Transverse colon (tissue), 3 donors: ENCODE results near the gene COL1A1.

ENCODE experiments used
- POLR2A ChIP-seq: fragments of 450-650 bp; IDR thresholded peaks from one replicate; pipeline ENCODE4 v1.6.1; 2016; ENCODE audit warnings: antibody characterized with exemption, mild to moderate bottlenecking, moderate library complexity
- TF ChIP-seq, protein P1 (sequence below), 5 experiments: fragments of 200-600 bp in 3 of 5; fragments of 450-650 bp in 2 of 5; sonication (generic) in 3 of 5; IDR thresholded peaks; 1 replicate in 2 of 5; 2 replicates in 3 of 5; pipeline ENCODE4 v1.5.1; 2016 to 2017; ENCODE audit warnings: antibody characterized with exemption in 5 of 5, inconsistent platforms in 3 of 5, mild to moderate bottlenecking in 2 of 5, moderate library complexity in 1 of 5

- TF ChIP-seq POLR2A: no peak
- TF ChIP-seq, protein P1, sequence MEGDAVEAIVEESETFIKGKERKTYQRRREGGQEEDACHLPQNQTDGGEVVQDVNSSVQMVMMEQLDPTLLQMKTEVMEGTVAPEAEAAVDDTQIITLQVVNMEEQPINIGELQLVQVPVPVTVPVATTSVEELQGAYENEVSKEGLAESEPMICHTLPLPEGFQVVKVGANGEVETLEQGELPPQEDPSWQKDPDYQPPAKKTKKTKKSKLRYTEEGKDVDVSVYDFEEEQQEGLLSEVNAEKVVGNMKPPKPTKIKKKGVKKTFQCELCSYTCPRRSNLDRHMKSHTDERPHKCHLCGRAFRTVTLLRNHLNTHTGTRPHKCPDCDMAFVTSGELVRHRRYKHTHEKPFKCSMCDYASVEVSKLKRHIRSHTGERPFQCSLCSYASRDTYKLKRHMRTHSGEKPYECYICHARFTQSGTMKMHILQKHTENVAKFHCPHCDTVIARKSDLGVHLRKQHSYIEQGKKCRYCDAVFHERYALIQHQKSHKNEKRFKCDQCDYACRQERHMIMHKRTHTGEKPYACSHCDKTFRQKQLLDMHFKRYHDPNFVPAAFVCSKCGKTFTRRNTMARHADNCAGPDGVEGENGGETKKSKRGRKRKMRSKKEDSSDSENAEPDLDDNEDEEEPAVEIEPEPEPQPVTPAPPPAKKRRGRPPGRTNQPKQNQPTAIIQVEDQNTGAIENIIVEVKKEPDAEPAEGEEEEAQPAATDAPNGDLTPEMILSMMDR (IDR thresholded peaks at IDR 0.05): no peak
Observed at GRCh38 chr17:50248255-50248654, 46.8 kb upstream of the COL1A1 start.
